ENCODE measurements around the gene SND1.

Gene SND1

DNA sequence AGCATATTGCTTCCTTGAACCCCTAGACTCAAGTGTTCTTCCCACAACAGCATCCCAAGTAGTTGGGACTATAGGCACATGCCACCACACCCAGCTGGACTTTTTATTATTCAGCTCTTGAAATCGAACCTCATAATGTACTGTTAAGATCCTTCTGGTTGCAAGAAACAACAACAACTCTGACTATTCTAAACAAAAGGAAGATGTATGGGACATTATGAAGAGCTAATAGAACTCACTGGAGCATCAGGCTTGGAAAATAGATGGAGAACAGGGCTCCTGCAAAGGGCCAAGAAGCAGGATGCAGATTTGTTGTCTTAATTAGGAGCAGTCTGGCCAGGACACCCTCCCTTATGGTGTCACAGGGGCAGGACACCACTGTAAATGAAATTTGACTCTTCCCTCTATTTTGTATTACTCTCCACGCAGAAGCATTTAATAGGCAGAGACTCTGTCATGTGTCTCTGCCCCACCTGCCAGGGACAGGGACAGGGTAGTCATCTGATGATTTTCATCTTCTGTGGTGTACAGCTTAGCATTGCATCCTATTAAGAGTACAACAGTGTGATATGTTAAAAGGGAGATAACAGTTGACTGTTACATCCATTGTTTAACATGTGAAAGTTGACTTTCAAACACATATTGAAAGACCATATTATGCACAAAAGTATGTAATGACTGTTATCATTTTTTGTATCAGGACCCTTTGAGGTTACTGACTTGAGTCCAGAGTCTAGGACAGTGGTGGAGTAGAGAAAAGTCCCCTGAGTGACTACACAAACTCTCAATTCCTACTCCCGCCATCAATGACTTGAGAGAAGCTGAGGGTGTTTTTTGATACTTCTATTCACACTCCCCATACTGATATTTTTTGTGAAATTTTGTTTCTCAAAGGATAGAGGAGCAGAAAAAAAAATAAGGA is 222.0 kb downstream of the SND1 start:
- no peak for TF ChIP-seq FOXM1 (IDR thresholded peaks at IDR 0.05; ENCODE audit: borderline replicate concordance, low read depth)
- no peak for TF ChIP-seq REST (IDR thresholded peaks at IDR 0.05; ENCODE audit: low read depth)
- no peak for TF ChIP-seq ZBTB7A (IDR thresholded peaks at IDR 0.05; ENCODE audit: low read depth)
- TF ChIP-seq YY1 (IDR thresholded peaks at IDR 0.05; ENCODE audit: low read depth): no peak

- TF ChIP-seq RAD21 (IDR thresholded peaks at IDR 0.05; ENCODE audit: low read depth) (no peak), USF1 (IDR thresholded peaks at IDR 0.05) (no peak), FOXM1 (IDR thresholded peaks at IDR 0.05; ENCODE audit: borderline replicate concordance, low read depth) (no peak), TEAD4 (IDR thresholded peaks at IDR 0.05) (no peak), REST (IDR thresholded peaks at IDR 0.05; ENCODE audit: low read depth) (no peak), NFIC (IDR thresholded peaks at IDR 0.05) (no peak), CEBPB (IDR thresholded peaks at IDR 0.05) (no peak), CREB1 (IDR thresholded peaks at IDR 0.05; ENCODE audit: low read depth) (no peak), EGR1 (IDR thresholded peaks at IDR 0.05) (no peak), EP300 (IDR thresholded peaks at IDR 0.05; ENCODE audit: borderline replicate concordance) (no peak), TCF12 (IDR thresholded peaks at IDR 0.05; ENCODE audit: low read depth) (no peak)
Measured at GRCh38 chr7:127874951-127875608, 223.1 kb downstream of the SND1 start.

- TF ChIP-seq USF1 (IDR thresholded peaks at IDR 0.05): no peak
- TF ChIP-seq RAD21 (IDR thresholded peaks at IDR 0.05; ENCODE audit: low read depth): no peak
- TF ChIP-seq FOXM1 (IDR thresholded peaks at IDR 0.05; ENCODE audit: borderline replicate concordance, low read depth): no peak
Measured at GRCh38 chr7:127876393-127876792, 224.4 kb downstream of the SND1 start.

DNA sequence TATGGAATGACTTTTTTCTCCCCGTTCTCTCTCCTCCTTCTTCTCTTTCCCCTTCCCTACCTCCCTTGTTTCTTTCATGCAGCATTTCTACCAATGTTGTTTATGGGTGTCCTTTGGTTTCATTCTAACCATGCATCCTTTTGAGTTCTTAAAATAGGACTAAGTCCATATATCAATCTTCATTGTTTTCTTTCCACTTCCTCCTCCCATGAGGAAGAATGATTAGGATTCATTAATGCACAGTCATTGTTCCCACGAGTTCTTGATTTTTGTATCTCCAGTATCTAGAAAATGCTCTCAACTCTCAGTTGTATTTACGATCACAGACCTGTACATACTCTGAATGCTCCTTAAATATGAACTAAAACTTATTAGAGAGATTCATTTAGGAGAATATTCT is 226.0 kb downstream of the SND1 start:
- TF ChIP-seq TAF1 (IDR thresholded peaks at IDR 0.05; ENCODE audit: low read depth) (no peak), FOXM1 (IDR thresholded peaks at IDR 0.05; ENCODE audit: borderline replicate concordance, low read depth) (no peak), EGR1 (IDR thresholded peaks at IDR 0.05) (no peak), MAX (IDR thresholded peaks at IDR 0.05) (no peak), EP300 (IDR thresholded peaks at IDR 0.05; ENCODE audit: borderline replicate concordance) (no peak), TEAD4 (IDR thresholded peaks at IDR 0.05) (no peak), RAD21 (IDR thresholded peaks at IDR 0.05; ENCODE audit: low read depth) (no peak), TCF12 (IDR thresholded peaks at IDR 0.05; ENCODE audit: low read depth) (no peak), REST (IDR thresholded peaks at IDR 0.05; ENCODE audit: low read depth) (no peak), CREB1 (IDR thresholded peaks at IDR 0.05; ENCODE audit: low read depth) (no peak)

GRCh38 chr7:127878791-127879190 is 226.8 kb downstream of the SND1 start:
- TF ChIP-seq REST (IDR thresholded peaks at IDR 0.05; ENCODE audit: low read depth): no peak
- no peak for TF ChIP-seq MAX (IDR thresholded peaks at IDR 0.05)
- no peak for TF ChIP-seq EP300 (IDR thresholded peaks at IDR 0.05; ENCODE audit: borderline replicate concordance)
- no peak for TF ChIP-seq RAD21 (IDR thresholded peaks at IDR 0.05; ENCODE audit: low read depth)
- TF ChIP-seq CEBPB (IDR thresholded peaks at IDR 0.05): no peak
- no peak for TF ChIP-seq NFIC (IDR thresholded peaks at IDR 0.05)
- no peak for TF ChIP-seq FOXM1 (IDR thresholded peaks at IDR 0.05; ENCODE audit: borderline replicate concordance, low read depth)
- TF ChIP-seq YY1 (IDR thresholded peaks at IDR 0.05; ENCODE audit: low read depth): no peak
- TF ChIP-seq TCF12 (IDR thresholded peaks at IDR 0.05; ENCODE audit: low read depth): no peak
- no peak for TF ChIP-seq TEAD4 (IDR thresholded peaks at IDR 0.05)
- no peak for TF ChIP-seq USF1 (IDR thresholded peaks at IDR 0.05)

All from Ishikawa (cell line).